GM23338 (cell line): ENCODE data around the gene SYK. TPM values are rescaled to one million over a fixed set of nuclear protein-coding genes. Genes with fewer than 3 reads are reported as not detected.

Source experiments
- ATAC-seq: fragments of 200-7000 bp; cut with Tn5 transposase; 3 replicates; pipeline ENCODE4 v1.9.1; 2020
- DNase-seq: peaks from one replicate; pipeline ENCODE4 v3.0.0-alpha.2; 2015; ENCODE audit warnings: low spot score
- H2AFZ ChIP-seq: fragments of 200-600 bp; sonication (generic); 2 replicates; pipeline ENCODE4 v1.8.0; 2016; ENCODE audit warnings: antibody characterized with exemption, mild to moderate bottlenecking, moderate library complexity
- H3F3A ChIP-seq: fragments of 200-600 bp; sonication (generic); replicated peaks from 2 replicates; pipeline ENCODE4 v1.8.0; 2017; ENCODE audit warnings: antibody characterized with exemption, mixed run types, low read depth
- H3K27ac ChIP-seq: fragments of 200-600 bp; sonication (generic); 2 replicates; pipeline ENCODE4 v1.6.1; 2016; ENCODE audit warnings: low read depth
- H3K27me3 ChIP-seq: fragments of 200-600 bp; sonication (generic); 2 replicates; pipeline ENCODE4 v1.8.0; 2016; ENCODE audit warnings: mild to moderate bottlenecking, mixed run types, moderate library complexity; ENCODE audit not compliant: insufficient read depth
- H3K36me3 ChIP-seq: fragments of 200-600 bp; sonication (generic); 2 replicates; pipeline ENCODE4 v1.8.0; 2016; ENCODE audit warnings: mild to moderate bottlenecking; ENCODE audit not compliant: insufficient read depth
- H3K4me1 ChIP-seq: fragments of 200-600 bp; sonication (generic); 2 replicates; pipeline ENCODE4 v1.8.0; 2016; ENCODE audit warnings: mild to moderate bottlenecking, moderate library complexity; ENCODE audit not compliant: insufficient read depth
- H3K4me2 ChIP-seq: fragments of 200-600 bp; sonication (generic); 2 replicates; pipeline ENCODE4 v1.7.1; 2017; ENCODE audit warnings: mixed run types
- H3K4me3 ChIP-seq: fragments of 200-600 bp; sonication (generic); 2 replicates; pipeline ENCODE4 v1.6.1; 2016; ENCODE audit warnings: mixed run types
- H3K79me2 ChIP-seq: fragments of 200-600 bp; sonication (generic); replicated peaks from 2 replicates; pipeline ENCODE4 v1.8.0; 2017; ENCODE audit warnings: mild to moderate bottlenecking; ENCODE audit not compliant: insufficient read depth
- H3K9me2 ChIP-seq: fragments of 200-600 bp; sonication (generic); 2 replicates; pipeline ENCODE4 v1.8.0; 2017; ENCODE audit not compliant: insufficient read depth
- H4K20me1 ChIP-seq: fragments of 200-600 bp; sonication (generic); replicated peaks from 2 replicates; pipeline ENCODE4 v1.8.0; 2017; ENCODE audit warnings: mild to moderate bottlenecking; ENCODE audit not compliant: insufficient read depth
- H3K27ac Mint-ChIP-seq: 2 replicates; pipeline ENCODE4 v1.8.0; 2020; ENCODE audit warnings: inconsistent platforms, mild to moderate bottlenecking, moderate library complexity, mixed read lengths
- H3K27me3 Mint-ChIP-seq: 3 replicates; pipeline ENCODE4 v1.8.0; 2022; ENCODE audit warnings: low read depth, mild to moderate bottlenecking, moderate library complexity, mixed read lengths, inconsistent platforms; ENCODE audit not compliant: insufficient read depth, poor library complexity
- H3K36me3 Mint-ChIP-seq: 3 replicates; pipeline ENCODE4 v1.8.0; 2021; ENCODE audit warnings: low read depth, mild to moderate bottlenecking, inconsistent platforms, moderate library complexity, mixed read lengths
- H3K4me1 Mint-ChIP-seq: 3 replicates; pipeline ENCODE4 v1.8.0; 2020; ENCODE audit warnings: mild to moderate bottlenecking, inconsistent platforms, mixed read lengths
- H3K4me3 Mint-ChIP-seq: 3 replicates; pipeline ENCODE4 v1.8.0; 2021; ENCODE audit warnings: moderate library complexity, mild to moderate bottlenecking, inconsistent platforms, mixed read lengths
- H3K9me3 Mint-ChIP-seq: 3 replicates; pipeline ENCODE4 v1.8.0; 2020; ENCODE audit warnings: moderate library complexity, mild to moderate bottlenecking, inconsistent platforms, mixed read lengths
- CREB1 ChIP-seq: fragments of 250-450 bp; sonication (Bioruptor Pico); IDR thresholded peaks from 2 replicates; pipeline ENCODE4 v1.5.0; 2020; ENCODE audit warnings: low read depth, mild to moderate bottlenecking, moderate library complexity
- EZH2 ChIP-seq: fragments of 200-600 bp; sonication (generic); IDR thresholded peaks from one replicate; pipeline ENCODE4 v1.8.0; 2017; ENCODE audit warnings: antibody characterized with exemption, mild to moderate bottlenecking, low read depth; ENCODE audit not compliant: unreplicated experiment
- EZH2phosphoT487 ChIP-seq: fragments of 200-600 bp; sonication (generic); IDR thresholded peaks from one replicate; pipeline ENCODE4 v1.8.1; 2018; ENCODE audit warnings: antibody characterized with exemption; ENCODE audit not compliant: unreplicated experiment
- JUNB ChIP-seq: IDR thresholded peaks from one replicate; pipeline ENCODE4 v1.6.1; 2016; ENCODE audit warnings: antibody characterized with exemption; ENCODE audit not compliant: unreplicated experiment
- NANOG ChIP-seq: IDR thresholded peaks from 2 replicates; pipeline ENCODE4 v1.6.1; 2016; ENCODE audit warnings: antibody characterized with exemption, borderline replicate concordance
- POLR2AphosphoS5 ChIP-seq: IDR thresholded peaks from 2 replicates; pipeline ENCODE4 v1.6.1; 2016; ENCODE audit warnings: antibody characterized with exemption, low read depth
- STAT1 ChIP-seq: IDR thresholded peaks from one replicate; pipeline ENCODE4 v1.6.1; 2016; ENCODE audit warnings: antibody characterized with exemption; ENCODE audit not compliant: unreplicated experiment
- ZNF114 ChIP-seq: fragments of 250-450 bp; sonication (Bioruptor Pico); IDR thresholded peaks from 2 replicates; pipeline ENCODE4 v1.5.0; 2020; ENCODE audit warnings: mild to moderate bottlenecking, moderate library complexity
- ZNF331 ChIP-seq: fragments of 250-450 bp; sonication (Bioruptor Pico); IDR thresholded peaks from 2 replicates; pipeline ENCODE4 v1.5.0; 2020; ENCODE audit warnings: low read depth, mild to moderate bottlenecking, moderate library complexity
- polyA plus RNA-seq: library from polyadenylated mRNA; unstranded; fragments of >200 nt; fragmentation: Nextera tagmentation; extraction: Ambion mirVana; gene quantifications from 2 replicates; pipeline ENCODE4 v1.2.1, GENCODE V29; 2016
- total RNA-seq: library from RNA; depleted of rRNA; stranded (reverse); fragments of >200 nt; shearing (Covaris generic); gene quantifications from 2 replicates; pipeline ENCODE4 v1.2.3, GENCODE V29; 2014
- TF ChIP-seq, protein P1 (sequence below), 2 experiments: fragments of 200-600 bp in 1 of 2; sonication (generic) in 1 of 2; conservative IDR thresholded peaks; 2 replicates each; pipeline versions ENCODE4 v1.5.1 to v1.6.1; 2016 to 2017; ENCODE audit warnings: antibody characterized with exemption in 2 of 2, low read depth in 2 of 2, mild to moderate bottlenecking in 2 of 2, moderate library complexity in 1 of 2
- TF ChIP-seq, protein P2 (sequence below): IDR thresholded peaks from one replicate; pipeline ENCODE4 v1.6.1; 2018; ENCODE audit warnings: antibody characterized with exemption; ENCODE audit not compliant: unreplicated experiment
- TF ChIP-seq, protein P3 (sequence below): fragments of 250-450 bp; sonication (Bioruptor Pico); IDR thresholded peaks from 2 replicates; pipeline ENCODE4 v1.5.0; 2020; ENCODE audit warnings: mild to moderate bottlenecking, moderate library complexity
- TF ChIP-seq, protein P4 (sequence below): IDR thresholded peaks from 2 replicates; pipeline ENCODE4 v1.6.1; 2016; ENCODE audit warnings: antibody characterized with exemption

The SYK gene
- total and polyA plus RNA-seq, 2 experiments from 2014 or later, result 1.5 to 5.8 TPM

- DNase-seq (no peak), ATAC-seq (no peak)
- TF ChIP-seq, protein P1, sequence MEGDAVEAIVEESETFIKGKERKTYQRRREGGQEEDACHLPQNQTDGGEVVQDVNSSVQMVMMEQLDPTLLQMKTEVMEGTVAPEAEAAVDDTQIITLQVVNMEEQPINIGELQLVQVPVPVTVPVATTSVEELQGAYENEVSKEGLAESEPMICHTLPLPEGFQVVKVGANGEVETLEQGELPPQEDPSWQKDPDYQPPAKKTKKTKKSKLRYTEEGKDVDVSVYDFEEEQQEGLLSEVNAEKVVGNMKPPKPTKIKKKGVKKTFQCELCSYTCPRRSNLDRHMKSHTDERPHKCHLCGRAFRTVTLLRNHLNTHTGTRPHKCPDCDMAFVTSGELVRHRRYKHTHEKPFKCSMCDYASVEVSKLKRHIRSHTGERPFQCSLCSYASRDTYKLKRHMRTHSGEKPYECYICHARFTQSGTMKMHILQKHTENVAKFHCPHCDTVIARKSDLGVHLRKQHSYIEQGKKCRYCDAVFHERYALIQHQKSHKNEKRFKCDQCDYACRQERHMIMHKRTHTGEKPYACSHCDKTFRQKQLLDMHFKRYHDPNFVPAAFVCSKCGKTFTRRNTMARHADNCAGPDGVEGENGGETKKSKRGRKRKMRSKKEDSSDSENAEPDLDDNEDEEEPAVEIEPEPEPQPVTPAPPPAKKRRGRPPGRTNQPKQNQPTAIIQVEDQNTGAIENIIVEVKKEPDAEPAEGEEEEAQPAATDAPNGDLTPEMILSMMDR (conservative IDR thresholded peaks at IDR 0.05; ENCODE audit: low read depth in 2 of 2), result no peak
- no peak for TF ChIP-seq ZNF331 (CRISPR knock-in tag)
- TF ChIP-seq, protein P2, sequence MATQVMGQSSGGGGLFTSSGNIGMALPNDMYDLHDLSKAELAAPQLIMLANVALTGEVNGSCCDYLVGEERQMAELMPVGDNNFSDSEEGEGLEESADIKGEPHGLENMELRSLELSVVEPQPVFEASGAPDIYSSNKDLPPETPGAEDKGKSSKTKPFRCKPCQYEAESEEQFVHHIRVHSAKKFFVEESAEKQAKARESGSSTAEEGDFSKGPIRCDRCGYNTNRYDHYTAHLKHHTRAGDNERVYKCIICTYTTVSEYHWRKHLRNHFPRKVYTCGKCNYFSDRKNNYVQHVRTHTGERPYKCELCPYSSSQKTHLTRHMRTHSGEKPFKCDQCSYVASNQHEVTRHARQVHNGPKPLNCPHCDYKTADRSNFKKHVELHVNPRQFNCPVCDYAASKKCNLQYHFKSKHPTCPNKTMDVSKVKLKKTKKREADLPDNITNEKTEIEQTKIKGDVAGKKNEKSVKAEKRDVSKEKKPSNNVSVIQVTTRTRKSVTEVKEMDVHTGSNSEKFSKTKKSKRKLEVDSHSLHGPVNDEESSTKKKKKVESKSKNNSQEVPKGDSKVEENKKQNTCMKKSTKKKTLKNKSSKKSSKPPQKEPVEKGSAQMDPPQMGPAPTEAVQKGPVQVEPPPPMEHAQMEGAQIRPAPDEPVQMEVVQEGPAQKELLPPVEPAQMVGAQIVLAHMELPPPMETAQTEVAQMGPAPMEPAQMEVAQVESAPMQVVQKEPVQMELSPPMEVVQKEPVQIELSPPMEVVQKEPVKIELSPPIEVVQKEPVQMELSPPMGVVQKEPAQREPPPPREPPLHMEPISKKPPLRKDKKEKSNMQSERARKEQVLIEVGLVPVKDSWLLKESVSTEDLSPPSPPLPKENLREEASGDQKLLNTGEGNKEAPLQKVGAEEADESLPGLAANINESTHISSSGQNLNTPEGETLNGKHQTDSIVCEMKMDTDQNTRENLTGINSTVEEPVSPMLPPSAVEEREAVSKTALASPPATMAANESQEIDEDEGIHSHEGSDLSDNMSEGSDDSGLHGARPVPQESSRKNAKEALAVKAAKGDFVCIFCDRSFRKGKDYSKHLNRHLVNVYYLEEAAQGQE, result no peak
- no peak for TF ChIP-seq EZH2phosphoT487
- TF ChIP-seq JUNB, result no peak
- TF ChIP-seq NANOG, result no peak
- no peak for TF ChIP-seq STAT1
- no peak for TF ChIP-seq POLR2AphosphoS5
- TF ChIP-seq, protein P3, sequence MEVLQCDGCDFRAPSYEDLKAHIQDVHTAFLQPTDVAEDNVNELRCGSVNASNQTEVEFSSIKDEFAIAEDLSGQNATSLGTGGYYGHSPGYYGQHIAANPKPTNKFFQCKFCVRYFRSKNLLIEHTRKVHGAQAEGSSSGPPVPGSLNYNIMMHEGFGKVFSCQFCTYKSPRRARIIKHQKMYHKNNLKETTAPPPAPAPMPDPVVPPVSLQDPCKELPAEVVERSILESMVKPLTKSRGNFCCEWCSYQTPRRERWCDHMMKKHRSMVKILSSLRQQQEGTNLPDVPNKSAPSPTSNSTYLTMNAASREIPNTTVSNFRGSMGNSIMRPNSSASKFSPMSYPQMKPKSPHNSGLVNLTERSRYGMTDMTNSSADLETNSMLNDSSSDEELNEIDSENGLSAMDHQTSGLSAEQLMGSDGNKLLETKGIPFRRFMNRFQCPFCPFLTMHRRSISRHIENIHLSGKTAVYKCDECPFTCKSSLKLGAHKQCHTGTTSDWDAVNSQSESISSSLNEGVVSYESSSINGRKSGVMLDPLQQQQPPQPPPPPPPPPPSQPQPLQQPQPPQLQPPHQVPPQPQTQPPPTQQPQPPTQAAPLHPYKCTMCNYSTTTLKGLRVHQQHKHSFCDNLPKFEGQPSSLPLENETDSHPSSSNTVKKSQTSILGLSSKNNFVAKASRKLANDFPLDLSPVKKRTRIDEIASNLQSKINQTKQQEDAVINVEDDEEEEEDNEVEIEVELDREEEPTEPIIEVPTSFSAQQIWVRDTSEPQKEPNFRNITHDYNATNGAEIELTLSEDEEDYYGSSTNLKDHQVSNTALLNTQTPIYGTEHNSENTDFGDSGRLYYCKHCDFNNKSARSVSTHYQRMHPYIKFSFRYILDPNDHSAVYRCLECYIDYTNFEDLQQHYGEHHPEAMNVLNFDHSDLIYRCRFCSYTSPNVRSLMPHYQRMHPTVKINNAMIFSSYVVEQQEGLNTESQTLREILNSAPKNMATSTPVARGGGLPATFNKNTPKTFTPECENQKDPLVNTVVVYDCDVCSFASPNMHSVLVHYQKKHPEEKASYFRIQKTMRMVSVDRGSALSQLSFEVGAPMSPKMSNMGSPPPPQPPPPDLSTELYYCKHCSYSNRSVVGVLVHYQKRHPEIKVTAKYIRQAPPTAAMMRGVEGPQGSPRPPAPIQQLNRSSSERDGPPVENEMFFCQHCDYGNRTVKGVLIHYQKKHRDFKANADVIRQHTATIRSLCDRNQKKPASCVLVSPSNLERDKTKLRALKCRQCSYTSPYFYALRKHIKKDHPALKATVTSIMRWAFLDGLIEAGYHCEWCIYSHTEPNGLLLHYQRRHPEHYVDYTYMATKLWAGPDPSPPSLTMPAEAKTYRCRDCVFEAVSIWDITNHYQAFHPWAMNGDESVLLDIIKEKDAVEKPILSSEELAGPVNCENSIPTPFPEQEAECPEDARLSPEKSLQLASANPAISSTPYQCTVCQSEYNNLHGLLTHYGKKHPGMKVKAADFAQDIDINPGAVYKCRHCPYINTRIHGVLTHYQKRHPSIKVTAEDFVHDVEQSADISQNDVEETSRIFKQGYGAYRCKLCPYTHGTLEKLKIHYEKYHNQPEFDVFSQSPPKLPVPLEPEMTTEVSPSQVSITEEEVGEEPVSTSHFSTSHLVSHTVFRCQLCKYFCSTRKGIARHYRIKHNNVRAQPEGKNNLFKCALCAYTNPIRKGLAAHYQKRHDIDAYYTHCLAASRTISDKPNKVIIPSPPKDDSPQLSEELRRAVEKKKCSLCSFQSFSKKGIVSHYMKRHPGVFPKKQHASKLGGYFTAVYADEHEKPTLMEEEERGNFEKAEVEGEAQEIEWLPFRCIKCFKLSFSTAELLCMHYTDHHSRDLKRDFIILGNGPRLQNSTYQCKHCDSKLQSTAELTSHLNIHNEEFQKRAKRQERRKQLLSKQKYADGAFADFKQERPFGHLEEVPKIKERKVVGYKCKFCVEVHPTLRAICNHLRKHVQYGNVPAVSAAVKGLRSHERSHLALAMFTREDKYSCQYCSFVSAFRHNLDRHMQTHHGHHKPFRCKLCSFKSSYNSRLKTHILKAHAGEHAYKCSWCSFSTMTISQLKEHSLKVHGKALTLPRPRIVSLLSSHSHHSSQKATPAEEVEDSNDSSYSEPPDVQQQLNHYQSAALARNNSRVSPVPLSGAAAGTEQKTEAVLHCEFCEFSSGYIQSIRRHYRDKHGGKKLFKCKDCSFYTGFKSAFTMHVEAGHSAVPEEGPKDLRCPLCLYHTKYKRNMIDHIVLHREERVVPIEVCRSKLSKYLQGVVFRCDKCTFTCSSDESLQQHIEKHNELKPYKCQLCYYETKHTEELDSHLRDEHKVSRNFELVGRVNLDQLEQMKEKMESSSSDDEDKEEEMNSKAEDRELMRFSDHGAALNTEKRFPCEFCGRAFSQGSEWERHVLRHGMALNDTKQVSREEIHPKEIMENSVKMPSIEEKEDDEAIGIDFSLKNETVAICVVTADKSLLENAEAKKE, result no peak
- TF ChIP-seq EZH2, result no peak
- TF ChIP-seq CREB1 (CRISPR knock-in tag), result no peak
- TF ChIP-seq ZNF114, result no peak
- TF ChIP-seq, protein P4, sequence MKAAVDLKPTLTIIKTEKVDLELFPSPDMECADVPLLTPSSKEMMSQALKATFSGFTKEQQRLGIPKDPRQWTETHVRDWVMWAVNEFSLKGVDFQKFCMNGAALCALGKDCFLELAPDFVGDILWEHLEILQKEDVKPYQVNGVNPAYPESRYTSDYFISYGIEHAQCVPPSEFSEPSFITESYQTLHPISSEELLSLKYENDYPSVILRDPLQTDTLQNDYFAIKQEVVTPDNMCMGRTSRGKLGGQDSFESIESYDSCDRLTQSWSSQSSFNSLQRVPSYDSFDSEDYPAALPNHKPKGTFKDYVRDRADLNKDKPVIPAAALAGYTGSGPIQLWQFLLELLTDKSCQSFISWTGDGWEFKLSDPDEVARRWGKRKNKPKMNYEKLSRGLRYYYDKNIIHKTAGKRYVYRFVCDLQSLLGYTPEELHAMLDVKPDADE, result no peak
- Mint-ChIP-seq H3K36me3 (peaks cover 6% of the 10 kb centered on the region; the same call in 2 of the 3 replicates), H3K27me3 (peaks cover 1% of the 10 kb centered on the region), H3K4me1 (peaks cover 2% of the 10 kb centered on the region), H3K27ac (no peak overlapping the region), H3K9me3 (peaks cover 15% of the 10 kb centered on the region), H3K4me3 (no peak overlapping the region)
- H3F3A ChIP-seq, result no peaks in the 10 kb centered on the region
- no peaks in the 10 kb centered on the region for H3K27me3 ChIP-seq
- H3K4me3 ChIP-seq, result no peak overlapping the region
- no peaks in the 10 kb centered on the region for H3K79me2 ChIP-seq
- H3K4me2 ChIP-seq, result no peak overlapping the region
- H3K27ac ChIP-seq, result no peak overlapping the region
- H4K20me1 ChIP-seq, result no peaks in the 10 kb centered on the region
- peaks cover under 1% of the 10 kb centered on the region; the same call in 1 of the 2 replicates for H3K4me1 ChIP-seq
- no peak overlapping the region for H2AFZ ChIP-seq
- no peaks in the 10 kb centered on the region for H3K36me3 ChIP-seq
- no peaks in the 10 kb centered on the region for H3K9me2 ChIP-seq
Observed at GRCh38 chr9:90905822-90906221, 104.2 kb downstream of the SYK start.
